SK-N-SH treated with all-trans-retinoic acid at 6 μM for 48 hours (cell line): ENCODE data around the gene HIVEP2.

ENCODE experiments used
- ATAC-seq: fragments of 200-7000 bp; cut with Tn5 transposase; 3 replicates; pipeline ENCODE4 v1.9.1; 2020; ENCODE audit warnings: mild to moderate bottlenecking, moderate library complexity
- ARNTL ChIP-seq: fragments of 450-650 bp; formaldehyde crosslinking; IDR thresholded peaks from 2 replicates; pipeline ENCODE4 v1.5.0; 2020; ENCODE audit warnings: low read depth, mild to moderate bottlenecking, moderate library complexity, borderline replicate concordance
- BACH2 ChIP-seq: fragments of 250-450 bp; sonication (Bioruptor Pico); IDR thresholded peaks from 2 replicates; pipeline ENCODE4 v1.9.0; 2021; ENCODE audit warnings: mild to moderate bottlenecking, borderline replicate concordance
- CREB5 ChIP-seq: fragments of 250-450 bp; sonication (Bioruptor Pico); IDR thresholded peaks from 2 replicates; pipeline ENCODE4 v1.5.1; 2020; ENCODE audit warnings: low read depth, mild to moderate bottlenecking, moderate library complexity
- CSDC2 ChIP-seq: fragments of 250-450 bp; sonication (Bioruptor Pico); IDR thresholded peaks from 2 replicates; pipeline ENCODE4 v1.5.0; 2020; ENCODE audit warnings: mild to moderate bottlenecking, moderate library complexity
- CSRNP3 ChIP-seq: fragments of 250-450 bp; sonication (Bioruptor Pico); IDR thresholded peaks from 2 replicates; pipeline ENCODE4 v1.5.1; 2021; ENCODE audit warnings: mild to moderate bottlenecking, moderate library complexity
- ESRRG ChIP-seq: fragments of 250-450 bp; sonication (Bioruptor Pico); IDR thresholded peaks from 2 replicates; pipeline ENCODE4 v1.6.1; 2021; ENCODE audit warnings: mild to moderate bottlenecking
- GLIS3 ChIP-seq: fragments of 250-450 bp; sonication (Bioruptor Pico); IDR thresholded peaks from 2 replicates; pipeline ENCODE4 v1.5.0; 2020; ENCODE audit warnings: mild to moderate bottlenecking, moderate library complexity
- ISL1 ChIP-seq: fragments of 250-450 bp; sonication (Bioruptor Pico); IDR thresholded peaks from 2 replicates; pipeline ENCODE4 v2.1.2; 2022; ENCODE audit warnings: mild to moderate bottlenecking, moderate library complexity
- OSR1 ChIP-seq: fragments of 250-450 bp; sonication (Bioruptor Pico); IDR thresholded peaks from 2 replicates; pipeline ENCODE4 v1.8.0; 2022; ENCODE audit warnings: moderate library complexity, mild to moderate bottlenecking, inconsistent platforms
- PATZ1 ChIP-seq: fragments of 250-450 bp; sonication (Bioruptor Pico); IDR thresholded peaks from 2 replicates; pipeline ENCODE4 v1.8.0; 2020; ENCODE audit warnings: mild to moderate bottlenecking, moderate library complexity, borderline replicate concordance
- POU6F1 ChIP-seq: fragments of 250-450 bp; sonication (Bioruptor Pico); IDR thresholded peaks from 2 replicates; pipeline ENCODE4 v1.8.0; 2021; ENCODE audit warnings: low read depth, mild to moderate bottlenecking, moderate library complexity, borderline replicate concordance
- PPARA ChIP-seq: fragments of 250-450 bp; sonication (Bioruptor Pico); IDR thresholded peaks from 2 replicates; pipeline ENCODE4 v1.5.0; 2020; ENCODE audit warnings: mild to moderate bottlenecking, borderline replicate concordance
- RARB ChIP-seq: fragments of 250-450 bp; sonication (Bioruptor Pico); IDR thresholded peaks from 2 replicates; pipeline ENCODE4 v1.8.0; 2021; ENCODE audit warnings: mild to moderate bottlenecking, moderate library complexity
- TCF4 ChIP-seq: fragments of 250-450 bp; sonication (Bioruptor Pico); IDR thresholded peaks from 2 replicates; pipeline ENCODE4 v1.8.0; 2021; ENCODE audit warnings: mild to moderate bottlenecking, moderate library complexity, borderline replicate concordance
- TOX ChIP-seq: fragments of 250-450 bp; sonication (Bioruptor Pico); IDR thresholded peaks from 2 replicates; pipeline ENCODE4 v1.8.0; 2021; ENCODE audit warnings: mild to moderate bottlenecking, moderate library complexity, borderline replicate concordance
- ZC3H10 ChIP-seq: fragments of 250-450 bp; sonication (Bioruptor Pico); IDR thresholded peaks from 2 replicates; pipeline ENCODE4 v1.5.1; 2021; ENCODE audit warnings: mild to moderate bottlenecking, moderate library complexity
- ZFP3 ChIP-seq: fragments of 250-450 bp; sonication (Bioruptor Pico); IDR thresholded peaks from 2 replicates; pipeline ENCODE4 v1.5.0; 2020; ENCODE audit warnings: mild to moderate bottlenecking, moderate library complexity
- ZFP30 ChIP-seq: fragments of 450-650 bp; formaldehyde crosslinking; IDR thresholded peaks from 2 replicates; pipeline ENCODE4 v1.5.0; 2022; ENCODE audit warnings: mild to moderate bottlenecking, moderate library complexity
- ZNF565 ChIP-seq: fragments of 450-650 bp; formaldehyde crosslinking; conservative IDR thresholded peaks from 2 replicates; pipeline ENCODE4 v1.5.0; 2020; ENCODE audit warnings: low read depth, mild to moderate bottlenecking, moderate library complexity
- ZNF70 ChIP-seq: fragments of 450-650 bp; formaldehyde crosslinking; IDR thresholded peaks from 2 replicates; pipeline ENCODE4 v1.5.0; 2020; ENCODE audit warnings: mild to moderate bottlenecking, moderate library complexity
- ZNF8 ChIP-seq: fragments of 450-650 bp; formaldehyde crosslinking; IDR thresholded peaks from 2 replicates; pipeline ENCODE4 v1.5.0; 2020; ENCODE audit warnings: mild to moderate bottlenecking, moderate library complexity

HIVEP2 gene

GRCh38 chr6:142855893-142856623 lies 88.9 kb downstream of the HIVEP2 start:
- ATAC-seq = no peak
- no peak for TF ChIP-seq ZFP30 (CRISPR knock-in tag)
- TF ChIP-seq CSRNP3 (CRISPR knock-in tag) = no peak
- no peak for TF ChIP-seq OSR1 (CRISPR knock-in tag)
- TF ChIP-seq RARB (CRISPR knock-in tag) = no peak
- no peak for TF ChIP-seq PATZ1 (CRISPR knock-in tag)
- TF ChIP-seq ARNTL (CRISPR knock-in tag) = no peak
- TF ChIP-seq ZNF8 = no peak
- TF ChIP-seq CSDC2 = no peak
- TF ChIP-seq ZNF565 (CRISPR knock-in tag) = no peak
- no peak for TF ChIP-seq GLIS3 (CRISPR knock-in tag)
- no peak for TF ChIP-seq TCF4 (CRISPR knock-in tag)

- no peak for ATAC-seq
- TF ChIP-seq ZNF70 (CRISPR knock-in tag) = no peak
- TF ChIP-seq ZNF565 (CRISPR knock-in tag) = no peak
Measured at GRCh38 chr6:142854589-142855488, 90.1 kb downstream of the HIVEP2 start.

GRCh38 chr6:142853244-142854180 lies 91.5 kb downstream of the HIVEP2 start:
- no peak for TF ChIP-seq ESRRG (CRISPR knock-in tag)
- TF ChIP-seq POU6F1 = no peak
- TF ChIP-seq TOX = no peak
- no peak for TF ChIP-seq ARNTL (CRISPR knock-in tag)
- no peak for TF ChIP-seq PATZ1 (CRISPR knock-in tag)
- TF ChIP-seq PPARA (CRISPR knock-in tag) = no peak
- TF ChIP-seq TCF4 (CRISPR knock-in tag) = no peak
- TF ChIP-seq CSRNP3 (CRISPR knock-in tag) = no peak
- no peak for TF ChIP-seq ZNF70 (CRISPR knock-in tag)
- no peak for TF ChIP-seq BACH2
- no peak for TF ChIP-seq ISL1
- TF ChIP-seq CREB5 (CRISPR knock-in tag) = no peak
- no peak for TF ChIP-seq ZFP3 (CRISPR knock-in tag)
- TF ChIP-seq ZC3H10 (CRISPR knock-in tag) = no peak
- TF ChIP-seq CSDC2 = no peak
- TF ChIP-seq, all 23 proteins: peak for 0
- no peak for ATAC-seq
